ENCODE measurements around the gene ARPP21.
A peak's percentile ranks its signal among the peaks of the same experiment; 100 is the strongest.

The ARPP21 gene

GRCh38 chr3:35646081-35646480 lies 6.8 kb downstream of the ARPP21 start:
- Histone ChIP-seq H3K27me3 (peaks cover 34 to 55% (median 43%) of the 10 kb centered on the region in 11 experiments), H3K9ac (peak overlapping the region in 9 of 11 experiments; percentile 17 to 85 (median 60); a peak in 13 of 22 replicates), H3K4me1 (peaks cover 15 to 62% (median 48%) of the 10 kb centered on the region in 10 experiments; a peak in 18 of 20 replicates), H3K27ac (peak overlapping the region in 9 of 11 experiments; percentile 34 to 82 (median 52); a peak in 17 of 22 replicates), H3K4me3 (peak overlapping the region in 3 of 10 experiments; percentile 36 to 77 (median 70); a peak in 8 of 20 replicates), H3K36me3 (no peaks in the 10 kb centered on the region; a peak in 1 of 22 replicates), H3K4me2 (peak overlapping the region; percentile 26 to 94 (median 63); a peak in 18 of 22 replicates), H4K20me1 (peaks cover 0 to under 1% (median 0%) of the 10 kb centered on the region in 11 experiments; a peak in 1 of 22 replicates), H3K9me3 (replicated peaks in 1 of 11) (no peaks in the 10 kb centered on the region)
- no peak for TF ChIP-seq Cebpa-rat (IDR thresholded peaks at IDR 0.05)

- Histone ChIP-seq H3K4me2 (peak overlapping the region in 10 of 11 experiments; percentile 38 to 94 (median 70); a peak in 18 of 22 replicates), H3K4me3 (peak overlapping the region in 3 of 10 experiments; percentile 7 to 77 (median 70); a peak in 3 of 20 replicates), H3K9ac (peak overlapping the region in 4 of 11 experiments; percentile 18 to 85 (median 64); a peak in 5 of 22 replicates), H3K4me1 (peaks cover 16 to 76% (median 50%) of the 10 kb centered on the region in 10 experiments; a peak in 19 of 20 replicates), H3K27ac (peak overlapping the region in 7 of 11 experiments; percentile 34 to 82 (median 68); a peak in 11 of 22 replicates), H3K9me3 (replicated peaks in 1 of 11) (no peaks in the 10 kb centered on the region), H3K36me3 (no peaks in the 10 kb centered on the region; a peak in 1 of 22 replicates), H3K27me3 (peaks cover 20 to 42% (median 29%) of the 10 kb centered on the region in 11 experiments), H4K20me1 (no peaks in the 10 kb centered on the region)
- TF ChIP-seq Cebpa-rat (IDR thresholded peaks at IDR 0.05), result no peak
These were observed 8.1 kb downstream of the ARPP21 start for GRCh38 chr3:35647461-35647860.

GRCh38 chr3:35648347-35648746 lies 9.0 kb downstream of the ARPP21 start:
- peak overlapping the region in 1 of 10 experiments; percentile 70; a peak in 1 of 20 replicates for H3K4me3 ChIP-seq
- no peaks in the 10 kb centered on the region for H4K20me1 ChIP-seq
- peak overlapping the region; percentile 41 to 94 (median 63); a peak in 21 of 22 replicates for H3K4me2 ChIP-seq
- peak overlapping the region in 4 of 11 experiments; percentile 7 to 42 (median 36); a peak in 4 of 22 replicates for H3K9ac ChIP-seq
- H3K36me3 ChIP-seq, result no peaks in the 10 kb centered on the region; a peak in 1 of 22 replicates
- H3K27ac ChIP-seq, result peak overlapping the region in 7 of 11 experiments; percentile 18 to 82 (median 40); a peak in 11 of 22 replicates
- peaks cover 12 to 33% (median 21%) of the 10 kb centered on the region in 11 experiments; a peak in 21 of 22 replicates for H3K27me3 ChIP-seq
- H3K4me1 ChIP-seq, result peaks cover 15 to 83% (median 55%) of the 10 kb centered on the region in 10 experiments
- TF ChIP-seq Cebpa-rat (IDR thresholded peaks at IDR 0.05), result no peak
- H3K9me3 ChIP-seq (replicated peaks in 1 of 11), result no peaks in the 10 kb centered on the region

- Histone ChIP-seq H4K20me1 (no peaks in the 10 kb centered on the region), H3K4me3 (peak overlapping the region in 2 of 10 experiments; percentile 7 to 31; a peak in 3 of 20 replicates), H3K27me3 (peaks cover 3 to 22% (median 12%) of the 10 kb centered on the region in 11 experiments; a peak in 19 of 22 replicates), H3K36me3 (no peaks in the 10 kb centered on the region; a peak in 1 of 22 replicates), H3K27ac (peak overlapping the region in 8 of 11 experiments; percentile 18 to 82 (median 38); a peak in 11 of 22 replicates), H3K9ac (peak overlapping the region in 2 of 11 experiments; percentile 20 to 21; a peak in 3 of 22 replicates), H3K4me1 (peaks cover 22 to 90% (median 64%) of the 10 kb centered on the region in 10 experiments), H3K9me3 (replicated peaks in 1 of 11) (no peaks in the 10 kb centered on the region), H3K4me2 (peak overlapping the region in 8 of 11 experiments; percentile 20 to 94 (median 78); a peak in 14 of 22 replicates)
- no peak for TF ChIP-seq Cebpa-rat (IDR thresholded peaks at IDR 0.05)
These were observed 10.1 kb downstream of the ARPP21 start for GRCh38 chr3:35649405-35649804.

GRCh38 chr3:35651426-35651825 lies 12.1 kb downstream of the ARPP21 start:
- H3K36me3 ChIP-seq, result no peaks in the 10 kb centered on the region; a peak in 1 of 22 replicates
- no peaks in the 10 kb centered on the region for H4K20me1 ChIP-seq
- H3K9ac ChIP-seq, result peak overlapping the region in 3 of 11 experiments; percentile 41 to 61 (median 59); a peak in 4 of 22 replicates
- peaks cover 24 to 98% (median 70%) of the 10 kb centered on the region in 10 experiments for H3K4me1 ChIP-seq
- TF ChIP-seq Cebpa-rat (IDR thresholded peaks at IDR 0.05), result no peak
- peak overlapping the region in 6 of 11 experiments; percentile 66 to 82 (median 71); a peak in 11 of 22 replicates for H3K27ac ChIP-seq
- peaks cover 0 to 6% (median 0%) of the 10 kb centered on the region in 11 experiments; a peak in 3 of 22 replicates for H3K27me3 ChIP-seq
- peak overlapping the region in 9 of 11 experiments; percentile 24 to 90 (median 74); a peak in 16 of 22 replicates for H3K4me2 ChIP-seq
- peaks cover 0 to 5% (median 0%) of the 10 kb centered on the region in 11 experiments; a peak in 3 of 22 replicates for H3K9me3 ChIP-seq (replicated peaks in 1 of 11)
- peak overlapping the region in 1 of 10 experiments; percentile 35; a peak in 1 of 20 replicates for H3K4me3 ChIP-seq

GRCh38 chr3:35651851-35652250 lies 12.5 kb downstream of the ARPP21 start:
- peak overlapping the region in 4 of 11 experiments; percentile 59 to 69 (median 63); a peak in 6 of 22 replicates for H3K9ac ChIP-seq
- peaks cover 24 to 98% (median 68%) of the 10 kb centered on the region in 10 experiments for H3K4me1 ChIP-seq
- H3K9me3 ChIP-seq (replicated peaks in 1 of 11), result peaks cover 0 to 5% (median 0%) of the 10 kb centered on the region in 11 experiments; a peak in 3 of 22 replicates
- TF ChIP-seq Cebpa-rat (IDR thresholded peaks at IDR 0.05), result no peak
- H3K4me3 ChIP-seq, result 0 out of 20 replicates have a peak overlapping the region, but pooled peaks of 1 of the 10 experiments have one; percentile 35
- no peaks in the 10 kb centered on the region for H4K20me1 ChIP-seq
- peaks cover 0 to 2% (median 0%) of the 10 kb centered on the region in 11 experiments; a peak in 1 of 22 replicates for H3K27me3 ChIP-seq
- H3K4me2 ChIP-seq, result peak overlapping the region in 9 of 11 experiments; percentile 24 to 90 (median 74); a peak in 16 of 22 replicates
- H3K36me3 ChIP-seq, result peaks cover 0 to under 1% (median 0%) of the 10 kb centered on the region in 11 experiments; a peak in 1 of 22 replicates
- peak overlapping the region in 6 of 11 experiments; percentile 66 to 82 (median 71); a peak in 12 of 22 replicates for H3K27ac ChIP-seq

GRCh38 chr3:35653347-35653746 lies 14.0 kb downstream of the ARPP21 start:
- Histone ChIP-seq H3K36me3 (peaks cover 0 to 5% (median 0%) of the 10 kb centered on the region in 11 experiments; a peak in 1 of 22 replicates), H3K4me1 (peaks cover 22 to 98% (median 62%) of the 10 kb centered on the region in 10 experiments), H4K20me1 (no peaks in the 10 kb centered on the region), H3K27ac (peak overlapping the region in 9 of 11 experiments; percentile 1 to 82 (median 68); a peak in 17 of 22 replicates), H3K4me3 (peak overlapping the region in 3 of 10 experiments; percentile 28 to 39 (median 35); a peak in 4 of 20 replicates), H3K9ac (peak overlapping the region in 9 of 11 experiments; percentile 26 to 69 (median 59); a peak in 14 of 22 replicates), H3K27me3 (no peaks in the 10 kb centered on the region), H3K4me2 (peak overlapping the region; percentile 52 to 90 (median 69); a peak in 21 of 22 replicates), H3K9me3 (replicated peaks in 1 of 11) (peaks cover 0 to 5% (median 0%) of the 10 kb centered on the region in 11 experiments; a peak in 3 of 22 replicates)
- no peak for TF ChIP-seq Cebpa-rat (IDR thresholded peaks at IDR 0.05)

GRCh38 chr3:35654476-35654875 lies 15.2 kb downstream of the ARPP21 start:
- Histone ChIP-seq H3K36me3 (peaks cover 0 to 5% (median 0%) of the 10 kb centered on the region in 11 experiments; a peak in 1 of 22 replicates), H3K4me3 (peak overlapping the region in 4 of 10 experiments; percentile 1 to 35 (median 10); a peak in 5 of 20 replicates), H3K27ac (peak overlapping the region in 9 of 11 experiments; percentile 3 to 82 (median 68); a peak in 17 of 22 replicates), H3K9me3 (replicated peaks in 1 of 11) (peaks cover 0 to 5% (median 0%) of the 10 kb centered on the region in 11 experiments; a peak in 3 of 22 replicates), H3K9ac (peak overlapping the region in 8 of 11 experiments; percentile 34 to 65 (median 53); a peak in 13 of 22 replicates), H3K4me1 (peaks cover 16 to 98% (median 65%) of the 10 kb centered on the region in 10 experiments), H3K27me3 (no peaks in the 10 kb centered on the region), H4K20me1 (no peaks in the 10 kb centered on the region), H3K4me2 (peak overlapping the region; percentile 31 to 90 (median 69); a peak in 21 of 22 replicates)
- no peak for TF ChIP-seq Cebpa-rat (IDR thresholded peaks at IDR 0.05)

Measured in BLaER1 treated with 17β-estradiol and CSF1 and Interleukin-3, amounts not matched to agents 10 nM and 100 nM (cell line).